GM18511 (cell line): Measurements from ENCODE around the gene SECTM1.
"Not testable (repeated sequence)": the region's sequence is repeated elsewhere in the genome, so short reads cannot be mapped to it uniquely, and the experiment has no call there.

Experiments
- ATAC-seq: cut with Tn5 transposase; IDR thresholded peaks from one replicate; pipeline ENCODE4 v1.9.1; 2021; ENCODE audit warnings: mild to moderate bottlenecking, moderate library complexity; ENCODE audit not compliant: unreplicated experiment

The SECTM1 gene

DNA sequence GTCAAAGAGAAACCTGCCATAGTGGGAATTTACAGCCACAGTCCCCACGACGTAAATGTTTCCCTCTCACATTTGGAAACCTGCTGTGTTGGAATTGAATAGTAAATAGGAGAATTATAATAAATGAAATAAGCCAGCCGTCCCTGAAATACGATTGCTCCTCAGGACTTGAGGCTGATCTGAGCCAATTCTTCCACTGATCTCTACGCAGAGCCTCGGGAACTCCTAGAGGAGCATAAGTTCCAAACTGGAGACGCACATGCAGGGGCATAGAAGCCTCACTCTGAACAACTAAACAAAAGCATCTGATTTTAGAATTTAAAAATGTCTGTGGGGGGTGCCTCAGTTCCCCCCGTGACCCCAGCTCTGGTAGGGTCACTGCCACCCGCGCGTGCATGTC lies 15.3 kb upstream of the SECTM1 start:
- no peak for ATAC-seq

- ATAC-seq = no peak
Measured at GRCh38 chr17:82348434-82348833, 14.9 kb upstream of the SECTM1 start.

DNA sequence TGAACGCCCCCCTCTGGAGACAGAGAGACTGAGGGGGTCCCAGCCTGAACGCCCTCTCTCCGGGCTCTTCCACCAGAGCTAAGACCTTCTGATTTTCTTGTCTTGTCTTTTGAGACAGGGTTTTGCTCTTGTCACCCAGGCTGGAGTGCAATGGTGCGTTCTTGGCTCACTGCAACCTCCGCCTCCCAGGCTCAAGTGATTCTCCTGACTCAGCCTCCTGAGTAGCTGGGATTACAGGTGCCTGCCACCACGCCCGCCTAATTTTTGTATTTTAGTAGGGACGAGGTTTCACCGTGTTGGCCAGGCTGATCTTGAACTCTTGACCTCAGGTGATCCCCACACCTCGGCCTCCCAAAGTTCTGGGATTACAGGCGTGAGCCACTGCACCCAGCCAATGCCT lies 14.4 kb upstream of the SECTM1 start:
- not testable (repeated sequence) for ATAC-seq

DNA sequence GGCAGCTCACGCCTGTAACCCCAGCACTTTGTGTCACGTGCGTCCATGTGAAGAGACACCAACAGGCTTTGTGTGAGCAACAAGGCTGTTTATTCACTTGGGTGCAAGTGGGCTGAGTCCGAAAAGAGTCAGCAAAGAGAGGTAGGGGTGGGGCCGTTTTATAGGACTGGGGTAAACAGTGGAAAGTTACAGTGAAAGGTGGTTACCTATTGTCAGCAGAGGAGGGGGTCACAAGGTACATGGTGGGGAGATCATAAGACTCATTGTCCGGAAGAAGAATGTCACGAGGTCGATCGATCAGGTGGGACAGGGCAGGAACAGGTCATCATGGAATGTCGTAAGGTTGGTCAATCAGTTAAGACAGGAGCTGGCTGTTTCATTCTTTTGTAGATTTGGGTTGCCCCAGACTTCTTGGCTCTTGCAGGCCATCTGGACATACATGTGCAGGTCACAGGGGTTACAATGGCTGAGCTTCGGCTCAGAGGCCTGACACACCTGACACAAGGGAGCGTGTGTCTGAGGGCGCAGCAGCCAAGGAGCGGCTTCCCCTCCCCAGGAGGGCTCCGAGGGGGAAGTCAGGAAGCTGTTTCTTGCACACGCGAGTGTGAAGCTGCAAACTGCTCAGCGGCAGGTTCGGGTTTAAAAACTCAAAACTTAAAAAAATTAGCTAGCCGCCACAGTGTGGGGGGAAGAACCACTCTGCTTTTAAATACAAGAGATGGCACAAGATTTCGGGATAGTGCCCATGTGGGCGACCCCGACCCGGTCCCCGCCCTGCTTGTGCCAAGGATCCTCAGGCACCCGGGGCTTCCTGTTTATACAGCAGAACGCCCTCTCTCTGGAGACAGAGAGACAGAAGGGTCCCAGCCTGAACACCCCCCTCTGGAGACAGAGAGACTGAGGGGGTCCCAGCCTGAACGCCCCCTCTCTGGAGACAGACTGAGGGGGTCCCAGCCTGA lies 13.1 kb upstream of the SECTM1 start:
- no peak for ATAC-seq

DNA sequence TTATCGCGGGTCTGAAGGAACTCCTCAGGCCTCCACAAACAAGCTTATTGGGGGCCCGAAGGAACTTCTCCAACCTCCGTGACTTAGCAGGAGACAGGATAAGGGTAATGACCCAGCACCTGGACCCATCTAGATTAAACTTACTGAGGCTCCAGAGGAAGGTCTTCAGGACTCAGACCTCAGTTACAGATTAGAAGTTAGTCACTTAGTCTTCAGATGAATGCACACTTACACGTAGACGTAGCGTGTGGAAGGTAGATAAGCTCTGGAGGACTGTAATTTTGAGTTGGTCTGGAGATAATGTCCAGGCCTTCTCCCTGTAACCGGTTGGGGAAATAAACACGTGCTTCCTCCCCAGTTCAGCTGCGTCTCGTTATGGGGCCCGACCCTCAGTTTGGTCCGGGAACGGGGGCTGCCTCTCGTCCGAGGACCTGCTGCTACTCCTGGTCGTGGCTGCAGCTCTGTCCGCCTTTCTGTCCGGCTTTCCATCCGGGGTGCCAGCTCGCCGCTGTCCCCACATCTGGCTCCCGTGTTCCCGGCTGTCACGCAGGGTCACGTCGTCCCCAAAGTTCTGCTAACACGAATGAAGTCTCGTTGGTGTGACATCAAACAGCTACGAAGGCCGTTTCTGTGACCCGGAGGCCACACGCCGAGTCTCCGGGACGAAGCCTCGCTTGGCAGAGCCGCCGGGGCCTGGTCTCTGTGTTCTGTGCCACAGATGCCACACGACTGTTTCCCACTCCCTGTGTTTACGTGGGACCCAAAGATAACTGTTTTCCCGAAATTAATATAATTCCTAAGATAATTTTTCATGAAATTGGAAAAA lies 11.8 kb upstream of the SECTM1 start:
- ATAC-seq = no peak

DNA sequence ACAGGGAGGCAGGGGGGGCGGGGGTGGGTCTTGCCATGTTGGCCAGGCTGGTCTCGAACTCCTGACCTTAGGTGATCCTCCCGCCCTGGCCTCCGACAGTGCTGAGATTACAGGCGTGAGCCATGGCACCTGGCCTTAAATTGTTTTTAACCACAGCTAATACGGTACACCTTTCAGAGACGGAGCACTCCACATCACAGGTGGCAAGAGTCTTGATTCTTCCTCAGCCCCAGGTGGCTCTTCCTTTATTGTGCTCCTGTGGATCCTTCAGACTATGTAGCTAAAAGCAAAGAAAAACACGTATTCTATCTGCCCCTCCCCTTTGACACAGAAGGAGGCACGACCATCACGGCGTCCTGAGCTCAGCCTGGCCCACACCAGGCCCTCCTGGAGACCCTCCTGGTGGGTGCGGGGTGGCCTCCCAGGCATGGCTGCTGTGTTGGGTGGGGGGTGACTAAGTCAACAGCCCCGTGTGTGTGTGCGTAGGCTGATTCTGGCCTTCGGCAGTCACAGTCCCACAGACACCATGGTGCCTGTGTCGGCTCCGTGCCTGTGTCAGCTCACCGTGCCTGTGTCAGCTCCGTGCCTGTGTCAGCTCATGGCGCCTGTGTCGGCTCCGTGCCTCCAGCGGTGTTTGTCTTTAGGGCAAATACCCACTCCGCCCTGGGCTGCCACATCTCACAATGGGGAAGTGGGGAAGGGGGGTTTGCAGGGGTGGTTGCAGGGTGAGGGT lies 10.8 kb upstream of the SECTM1 start:
- ATAC-seq = no peak

DNA sequence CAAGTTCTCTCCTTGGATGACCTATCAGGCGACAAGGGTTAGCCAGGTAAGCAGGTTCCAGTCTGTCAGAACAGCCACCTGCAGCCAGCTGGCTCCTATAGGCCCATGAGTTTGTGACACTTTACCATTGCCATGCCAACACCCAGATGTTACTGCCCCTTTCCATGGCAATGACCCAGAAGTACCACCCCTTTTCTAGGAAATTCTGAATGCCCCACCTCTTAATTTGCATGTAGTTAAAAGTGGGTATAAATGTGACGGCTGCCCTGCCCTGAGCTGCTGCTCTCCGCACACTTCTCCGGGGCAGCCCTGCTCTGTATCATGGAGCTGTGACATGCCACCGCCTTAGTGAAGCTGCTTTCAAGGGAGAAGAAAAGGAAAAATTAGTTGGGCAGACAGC lies 10.0 kb upstream of the SECTM1 start:
- ATAC-seq = no peak

- no peak for ATAC-seq
Measured at GRCh38 chr17:82342361-82343079, 9.0 kb upstream of the SECTM1 start.

- ATAC-seq = no peak
Measured at GRCh38 chr17:82339634-82340580, 6.3 kb upstream of the SECTM1 start.

DNA sequence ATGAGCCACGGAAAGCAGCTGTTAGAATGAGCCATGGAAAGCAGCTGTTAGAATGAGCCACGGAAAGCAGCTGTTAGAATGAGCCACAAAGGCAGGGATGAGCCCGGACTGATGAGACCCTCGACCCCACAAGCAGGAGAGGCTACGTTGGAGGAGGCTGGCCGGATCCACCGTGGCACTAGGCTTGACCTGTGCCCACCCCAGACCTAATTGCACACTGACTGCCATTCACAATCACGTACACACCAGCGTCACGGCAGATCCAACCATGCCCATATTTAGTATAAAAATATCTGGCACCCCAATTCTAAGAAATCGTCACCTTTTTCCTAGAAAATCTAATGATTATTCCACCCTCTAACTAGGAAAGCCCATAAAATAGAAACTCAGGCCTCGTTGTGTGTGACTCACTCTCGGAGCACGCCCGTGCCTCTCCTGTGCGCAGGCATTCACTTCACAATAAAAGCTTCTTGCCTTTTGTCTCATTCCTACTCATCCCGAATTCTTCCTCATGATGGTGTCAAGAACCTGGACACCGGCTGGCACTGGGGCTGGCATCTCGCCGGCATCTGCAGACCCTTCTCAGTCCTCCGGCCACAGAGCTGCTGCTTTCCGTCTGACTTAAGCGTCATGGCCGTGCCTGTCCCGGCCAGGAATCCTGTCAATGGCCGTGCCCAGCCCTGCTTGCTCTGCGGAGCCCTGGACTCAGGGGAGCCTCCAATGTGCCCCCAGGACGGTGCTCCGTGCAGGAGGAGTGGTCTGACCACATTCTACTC lies 5.5 kb upstream of the SECTM1 start:
- no peak for ATAC-seq

DNA sequence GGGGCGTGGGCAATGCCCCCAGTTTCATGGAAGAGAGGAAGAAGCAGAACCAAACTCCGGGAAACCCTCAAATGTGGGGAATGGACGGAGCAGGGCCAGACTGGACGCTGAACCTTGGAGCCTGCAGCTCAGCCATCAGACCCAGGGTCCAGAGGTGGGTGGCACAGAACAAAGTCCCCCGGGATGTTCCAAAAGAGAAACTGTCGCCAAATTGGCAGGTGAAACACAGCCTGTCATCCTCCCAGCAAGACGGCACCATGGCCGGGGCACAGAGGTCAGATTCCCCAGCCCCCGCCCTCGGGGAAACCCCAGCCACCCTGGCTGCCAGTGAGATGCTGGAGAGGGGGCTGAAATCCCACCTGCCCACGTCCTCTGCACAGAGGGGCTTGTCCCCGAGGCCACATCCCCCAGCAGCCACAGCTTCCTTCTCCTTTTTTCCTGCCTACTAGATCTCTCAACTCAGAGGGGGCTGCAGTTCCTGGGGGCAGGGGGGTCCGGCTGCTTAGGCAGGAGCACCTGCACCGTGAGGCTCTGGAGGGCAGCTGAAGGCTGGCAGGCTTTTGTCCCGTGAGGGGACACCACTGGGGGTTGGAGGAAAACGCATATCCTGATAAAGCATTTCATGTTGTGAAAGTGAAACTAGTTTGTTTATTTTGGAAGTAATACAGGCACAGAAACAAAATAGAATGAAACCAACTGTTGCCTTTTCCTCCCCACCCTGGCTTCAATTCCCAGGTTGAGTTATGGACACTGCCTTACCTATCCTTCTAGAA lies 1.2 kb upstream of the SECTM1 start:
- ATAC-seq = no peak

GRCh38 chr17:82334204-82334621 lies 647 bp upstream of the SECTM1 start:
- no peak for ATAC-seq

- no peak for ATAC-seq
Measured at GRCh38 chr17:82332669-82333278, 792 bp downstream of the SECTM1 start.

DNA sequence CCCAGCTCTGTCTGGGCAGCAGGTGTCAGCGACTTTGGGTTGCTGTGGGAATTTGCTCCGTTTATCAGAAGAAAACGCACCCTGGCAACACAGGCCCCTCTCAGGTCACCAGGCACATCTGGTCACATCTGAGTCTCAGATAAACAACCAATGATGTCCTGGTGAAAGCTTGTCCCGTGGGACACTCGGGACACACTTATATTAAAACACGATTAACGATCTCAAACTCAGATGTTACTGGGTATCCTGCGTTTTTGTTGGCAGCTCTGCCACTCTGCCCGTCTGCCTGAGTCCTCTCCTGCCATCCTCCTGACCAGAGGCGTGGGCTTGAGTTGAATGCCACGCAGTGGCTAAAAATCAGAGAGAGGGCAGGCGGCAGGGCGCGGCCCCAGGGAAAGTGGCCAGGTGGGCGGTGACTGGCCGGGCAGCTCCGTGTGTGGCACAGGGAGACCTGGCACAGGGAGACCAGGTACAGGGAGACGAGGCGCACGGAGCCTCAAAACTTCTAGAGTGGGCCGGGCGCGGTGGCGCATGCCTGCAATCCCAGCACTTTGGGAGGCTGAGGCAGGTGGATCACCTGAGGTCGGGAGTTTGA lies 2.1 kb downstream of the SECTM1 start:
- ATAC-seq = no peak

DNA sequence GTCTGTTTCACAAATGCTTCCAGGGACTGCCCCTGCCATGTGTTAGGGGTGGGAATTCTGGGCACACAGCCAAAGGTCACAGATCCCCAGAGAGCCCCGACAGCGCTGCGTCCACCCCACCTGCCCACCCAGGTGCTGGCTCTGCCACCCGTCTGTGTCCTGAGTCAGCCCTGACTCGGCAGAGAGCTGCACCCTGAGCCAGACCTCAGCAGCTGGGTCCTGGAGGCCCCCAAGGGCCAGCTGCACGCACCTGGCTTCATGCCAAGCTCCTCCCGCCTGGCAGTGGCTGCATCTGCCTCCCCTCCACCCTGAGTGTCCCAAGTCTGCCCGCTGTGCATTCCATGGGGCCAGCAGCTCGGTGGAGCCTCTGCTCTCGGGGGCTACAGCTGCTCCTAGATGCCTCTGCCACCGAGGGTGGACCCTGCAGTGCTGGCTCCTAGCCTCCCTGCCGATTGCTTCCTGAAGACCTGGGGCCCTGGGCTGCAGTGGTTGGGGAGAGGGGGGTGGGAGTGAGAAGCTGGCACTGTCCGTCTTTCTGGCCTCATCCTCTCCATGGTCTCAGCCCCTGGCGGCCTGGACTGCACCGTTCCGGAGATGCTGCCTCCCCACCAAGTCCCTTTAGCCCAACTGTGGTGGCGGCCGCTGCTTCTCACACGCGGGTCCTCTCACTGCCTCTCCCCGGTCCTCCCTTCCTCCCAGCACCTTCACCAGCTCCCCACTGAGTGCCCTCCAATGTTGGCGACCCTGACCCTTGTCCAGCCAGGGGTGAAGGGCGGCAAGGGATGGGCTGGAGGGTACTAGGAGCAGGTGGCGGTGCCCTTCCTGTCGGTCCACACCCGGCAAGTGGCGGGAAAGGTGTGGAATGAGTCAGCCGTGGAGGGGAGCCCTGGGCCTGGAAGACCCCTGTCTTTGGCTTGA lies 3.0 kb downstream of the SECTM1 start:
- ATAC-seq = no peak

DNA sequence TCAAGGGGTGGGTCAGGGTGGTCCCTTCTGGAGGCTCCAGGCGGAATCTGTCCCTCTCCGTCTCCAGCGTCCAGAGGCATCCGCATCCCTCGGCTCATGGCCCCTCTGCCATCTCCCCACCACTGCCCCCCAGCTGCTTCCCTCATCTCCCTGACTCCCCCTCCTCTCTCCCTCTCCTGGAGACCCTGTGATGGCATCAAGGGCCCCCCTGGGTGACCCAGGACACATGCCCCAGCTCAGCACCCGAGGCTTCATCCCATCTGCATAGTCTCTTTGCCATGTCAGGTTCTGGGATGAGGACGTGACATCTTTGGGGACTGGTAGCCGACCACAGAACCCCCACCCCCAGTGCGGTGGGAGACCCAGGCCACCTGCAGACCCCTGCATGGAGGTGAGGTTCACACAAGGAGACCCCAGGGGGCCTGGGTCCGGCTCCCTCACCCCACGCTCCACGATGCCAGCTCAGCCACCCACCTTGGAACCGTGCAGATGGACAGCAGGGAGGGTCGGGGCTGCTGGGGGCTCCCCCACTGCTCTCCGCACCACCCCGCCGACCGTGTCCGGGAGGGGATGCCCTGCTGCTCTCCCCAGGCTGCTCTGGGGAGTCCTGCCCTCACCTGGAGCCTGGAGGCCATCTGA lies 3.8 kb downstream of the SECTM1 start:
- ATAC-seq = no peak
